Endothelial cell (in vitro differentiated cells): ENCODE results near the gene QDPR. TPM values are rescaled to one million over a fixed set of nuclear protein-coding genes. Genes with fewer than 3 reads are reported as not detected.

Experiments used
- DNase-seq: peaks from one replicate; pipeline ENCODE4 v3.0.0; 2021; ENCODE audit warnings: low spot score
- H3K27ac Mint-ChIP-seq: one replicate; pipeline ENCODE4 v1.8.0; 2021; ENCODE audit warnings: mixed read lengths, inconsistent platforms; ENCODE audit not compliant: unreplicated experiment
- H3K27me3 Mint-ChIP-seq: one replicate; pipeline ENCODE4 v1.8.0; 2021; ENCODE audit warnings: mild to moderate bottlenecking, moderate library complexity, mixed read lengths, inconsistent platforms; ENCODE audit not compliant: unreplicated experiment
- H3K36me3 Mint-ChIP-seq: one replicate; pipeline ENCODE4 v1.8.0; 2021; ENCODE audit warnings: mild to moderate bottlenecking, low read depth, mixed read lengths, inconsistent platforms; ENCODE audit not compliant: unreplicated experiment
- H3K4me1 Mint-ChIP-seq: one replicate; pipeline ENCODE4 v1.8.0; 2021; ENCODE audit warnings: mild to moderate bottlenecking, mixed read lengths, inconsistent platforms; ENCODE audit not compliant: unreplicated experiment
- H3K4me3 Mint-ChIP-seq: one replicate; pipeline ENCODE4 v1.8.0; 2021; ENCODE audit warnings: mild to moderate bottlenecking, mixed read lengths, inconsistent platforms; ENCODE audit not compliant: unreplicated experiment
- H3K9me3 Mint-ChIP-seq: one replicate; pipeline ENCODE4 v1.8.0; 2021; ENCODE audit warnings: mixed read lengths, inconsistent platforms; ENCODE audit not compliant: unreplicated experiment
- total RNA-seq: library from RNA; stranded (reverse); fragmentation: NEBNext Ultra II Directional; extraction: Animal tissue kit (Norgen Biotek cat#: 25700); gene quantifications from one replicate; pipeline ENCODE4 v1.2.1, GENCODE V29; 2021; ENCODE audit not compliant: unreplicated experiment
- TF ChIP-seq, protein P1 (sequence below): fragments of 200-600 bp; sonication (generic); IDR thresholded peaks from one replicate; pipeline ENCODE4 v1.5.0; 2021; ENCODE audit warnings: antibody characterized with exemption; ENCODE audit not compliant: unreplicated experiment

QDPR gene
- total RNA-seq, 1 donor from 2014 or later: 25.8 TPM

DNA sequence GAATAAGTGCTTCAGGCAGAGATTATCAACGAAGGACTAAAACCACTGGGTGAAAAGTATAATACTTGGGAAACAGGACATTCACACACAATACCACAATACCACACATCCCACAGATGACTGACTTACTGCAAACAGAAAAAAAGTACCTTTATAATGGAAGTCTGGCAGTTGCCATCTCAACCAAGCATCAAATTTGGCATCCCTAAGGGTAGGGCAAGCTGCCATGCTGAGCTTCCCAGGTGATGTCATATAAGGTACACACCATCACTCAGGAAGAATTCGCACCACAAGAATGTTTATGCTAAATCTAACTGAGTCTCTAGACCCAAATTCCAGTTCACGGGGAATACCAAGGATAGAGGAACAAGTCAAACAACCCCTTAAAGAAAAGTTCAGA lies 9.1 kb downstream of the QDPR start:
- no peaks in the 10 kb centered on the region for H3K4me1 Mint-ChIP-seq
- H3K27me3 Mint-ChIP-seq: no peaks in the 10 kb centered on the region
- no peak overlapping the region for H3K27ac Mint-ChIP-seq
- TF ChIP-seq, protein P1, sequence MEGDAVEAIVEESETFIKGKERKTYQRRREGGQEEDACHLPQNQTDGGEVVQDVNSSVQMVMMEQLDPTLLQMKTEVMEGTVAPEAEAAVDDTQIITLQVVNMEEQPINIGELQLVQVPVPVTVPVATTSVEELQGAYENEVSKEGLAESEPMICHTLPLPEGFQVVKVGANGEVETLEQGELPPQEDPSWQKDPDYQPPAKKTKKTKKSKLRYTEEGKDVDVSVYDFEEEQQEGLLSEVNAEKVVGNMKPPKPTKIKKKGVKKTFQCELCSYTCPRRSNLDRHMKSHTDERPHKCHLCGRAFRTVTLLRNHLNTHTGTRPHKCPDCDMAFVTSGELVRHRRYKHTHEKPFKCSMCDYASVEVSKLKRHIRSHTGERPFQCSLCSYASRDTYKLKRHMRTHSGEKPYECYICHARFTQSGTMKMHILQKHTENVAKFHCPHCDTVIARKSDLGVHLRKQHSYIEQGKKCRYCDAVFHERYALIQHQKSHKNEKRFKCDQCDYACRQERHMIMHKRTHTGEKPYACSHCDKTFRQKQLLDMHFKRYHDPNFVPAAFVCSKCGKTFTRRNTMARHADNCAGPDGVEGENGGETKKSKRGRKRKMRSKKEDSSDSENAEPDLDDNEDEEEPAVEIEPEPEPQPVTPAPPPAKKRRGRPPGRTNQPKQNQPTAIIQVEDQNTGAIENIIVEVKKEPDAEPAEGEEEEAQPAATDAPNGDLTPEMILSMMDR: no peak
- H3K36me3 Mint-ChIP-seq: peaks cover 18% of the 10 kb centered on the region
- DNase-seq: no peak
- no peaks in the 10 kb centered on the region for H3K9me3 Mint-ChIP-seq
- H3K4me3 Mint-ChIP-seq: no peak overlapping the region

DNA sequence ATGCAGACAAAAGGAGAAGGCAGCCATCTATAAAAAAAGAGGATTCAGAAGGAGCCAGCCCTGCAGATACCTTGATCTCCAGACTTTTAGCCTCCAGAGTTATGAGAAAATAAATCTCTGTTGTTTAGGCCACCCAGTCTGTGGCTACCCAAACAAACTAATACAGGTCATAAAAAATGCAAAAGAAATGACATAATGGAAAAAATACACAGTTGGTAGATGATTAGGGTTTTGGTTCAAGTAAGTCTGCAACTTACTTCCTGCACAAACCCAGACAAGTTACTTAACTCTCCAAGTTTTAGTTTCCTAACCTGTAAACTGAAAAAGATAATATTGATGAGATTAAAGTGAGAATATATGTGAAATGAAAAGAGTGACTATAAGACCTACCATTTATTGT lies 11.3 kb downstream of the QDPR start:
- Mint-ChIP-seq H3K36me3 (peaks cover 16% of the 10 kb centered on the region), H3K27me3 (no peaks in the 10 kb centered on the region), H3K27ac (no peak overlapping the region), H3K4me1 (no peaks in the 10 kb centered on the region), H3K9me3 (no peaks in the 10 kb centered on the region), H3K4me3 (no peak overlapping the region)
- TF ChIP-seq, protein P1: no peak
- no peak for DNase-seq

DNA sequence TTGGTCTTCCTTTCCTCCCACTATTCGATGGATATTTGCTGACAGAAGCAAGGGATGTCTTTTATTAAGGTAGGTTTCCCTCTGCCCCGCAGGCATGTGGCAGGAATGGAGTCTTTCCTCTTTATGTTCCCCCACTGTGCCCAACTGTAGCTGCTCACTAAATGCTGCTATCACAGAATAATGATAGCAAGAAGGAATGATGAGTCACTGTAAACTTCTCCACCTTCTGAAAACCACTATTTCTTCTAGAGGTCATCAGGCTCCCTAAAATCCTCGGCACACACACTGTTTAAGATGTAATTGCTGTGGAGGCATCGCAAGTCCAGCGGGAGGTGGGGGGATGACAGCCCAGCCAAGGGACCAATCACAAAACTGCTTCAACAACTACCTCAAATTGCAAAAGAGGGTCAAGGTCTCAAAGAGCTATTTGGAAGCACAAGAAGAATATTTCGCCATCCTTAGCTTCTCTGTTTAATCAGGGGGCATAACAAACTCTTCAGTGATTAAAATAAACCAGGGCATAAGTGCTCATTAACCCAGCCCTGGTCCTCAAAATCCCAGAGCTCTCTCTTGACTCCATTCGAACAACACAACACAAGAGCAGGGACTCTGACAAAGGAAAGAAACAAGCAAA lies 13.9 kb downstream of the QDPR start:
- no peak for DNase-seq
- Mint-ChIP-seq H3K36me3 (peaks cover 18% of the 10 kb centered on the region), H3K27me3 (no peaks in the 10 kb centered on the region), H3K27ac (no peak overlapping the region), H3K4me3 (no peak overlapping the region), H3K9me3 (no peaks in the 10 kb centered on the region), H3K4me1 (no peaks in the 10 kb centered on the region)
- TF ChIP-seq, protein P1: no peak

DNA sequence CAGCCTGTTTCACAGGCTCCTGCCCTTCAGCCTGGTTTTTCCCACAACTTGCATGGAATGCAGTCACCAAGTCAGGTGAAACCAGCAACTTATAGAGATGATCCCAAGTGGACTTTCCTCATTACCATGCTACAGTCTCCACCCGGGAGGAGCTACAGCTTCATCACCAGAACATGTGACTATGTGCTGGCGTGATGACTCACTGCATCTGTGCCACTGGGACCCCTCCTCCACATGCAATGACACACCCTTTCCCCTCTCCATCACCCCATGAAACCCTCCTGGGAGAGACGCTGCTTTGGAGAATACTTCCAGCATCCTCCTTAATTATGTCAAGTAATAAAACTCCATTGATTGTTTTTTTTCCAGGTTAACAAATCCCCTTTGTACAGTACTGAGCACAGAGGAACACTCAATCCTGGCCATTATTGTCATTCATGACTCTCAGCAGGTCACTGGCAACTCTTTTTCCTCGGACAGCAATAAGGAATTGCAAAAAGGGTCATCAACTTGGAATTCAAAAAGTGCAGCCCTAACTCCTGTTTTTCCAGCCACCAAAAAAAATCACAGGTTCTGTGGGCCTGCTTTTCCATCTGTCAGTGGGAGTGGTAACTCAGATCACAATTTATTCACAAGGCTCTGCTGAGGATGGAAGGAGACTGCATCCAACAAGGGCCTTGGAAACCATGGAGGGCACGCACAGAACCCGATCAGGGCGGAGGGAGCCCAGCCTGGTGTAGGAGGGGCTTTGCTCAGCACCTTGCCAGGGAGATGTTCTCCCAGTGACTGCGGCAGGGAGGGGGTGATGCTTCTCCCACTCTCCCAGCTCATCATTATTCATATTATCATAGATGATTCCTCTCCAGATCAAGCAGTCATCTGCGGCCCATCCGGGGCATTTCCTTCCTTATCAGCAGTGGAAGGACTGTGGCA lies 17.4 kb downstream of the QDPR start:
- H3K9me3 Mint-ChIP-seq: no peaks in the 10 kb centered on the region
- DNase-seq: no peak
- H3K27ac Mint-ChIP-seq: no peak overlapping the region
- no peaks in the 10 kb centered on the region for H3K27me3 Mint-ChIP-seq
- no peak overlapping the region for H3K4me3 Mint-ChIP-seq
- peaks cover 12% of the 10 kb centered on the region for H3K36me3 Mint-ChIP-seq
- H3K4me1 Mint-ChIP-seq: peaks cover 5% of the 10 kb centered on the region
- TF ChIP-seq, protein P1: no peak

DNA sequence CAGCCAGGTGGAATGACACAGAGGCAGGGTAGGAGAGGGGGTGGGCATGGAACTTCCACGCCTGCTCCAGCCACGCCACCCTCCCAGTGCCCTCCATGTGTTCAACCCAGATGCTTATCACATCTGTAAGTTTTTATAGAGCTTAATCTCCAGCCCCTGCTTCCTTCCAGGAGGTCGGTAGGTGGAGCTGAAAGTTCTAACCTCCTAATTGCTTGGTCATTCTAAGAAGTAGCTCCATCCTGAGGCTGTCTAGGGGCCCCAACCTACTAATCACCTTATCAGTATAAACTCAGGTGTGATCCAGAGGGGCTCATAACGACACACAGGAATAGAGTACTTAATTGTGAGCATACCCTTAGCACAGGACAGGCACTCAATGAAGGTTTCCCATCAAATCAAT lies 18.3 kb downstream of the QDPR start:
- no peak for DNase-seq
- Mint-ChIP-seq H3K4me1 (peaks cover 5% of the 10 kb centered on the region), H3K4me3 (no peak overlapping the region), H3K27ac (no peak overlapping the region), H3K9me3 (no peaks in the 10 kb centered on the region), H3K36me3 (peaks cover 6% of the 10 kb centered on the region), H3K27me3 (no peaks in the 10 kb centered on the region)
- TF ChIP-seq, protein P1: no peak
